CD14-positive monocyte (primary cell): ENCODE results near the gene KRT12. TPM values are rescaled to one million over a fixed set of nuclear protein-coding genes. Genes with fewer than 3 reads are reported as not detected.

ENCODE experiments used
- DNase-seq, 3 donors: peaks; one replicate each; pipeline ENCODE4 v3.0.0-alpha.2; 2011 to 2022
- H2AFZ ChIP-seq: 2 replicates; pipeline ENCODE4 v1.6.0; 2012; ENCODE audit warnings: mild to moderate bottlenecking, low read depth, low read length, inconsistent platforms; ENCODE audit not compliant: insufficient read depth, poor library complexity, severe bottlenecking
- H3K27ac ChIP-seq, 2 donors: 1 replicate in 1 of 2; 2 replicates in 1 of 2; pipeline ENCODE4 v1.5.1; 2012 to 2013; ENCODE audit warnings: low read length in 2 of 2, control low read depth in 1 of 2, inconsistent platforms in 1 of 2, low read depth in 1 of 2, mild to moderate bottlenecking in 1 of 2
- H3K27me3 ChIP-seq, 2 donors: one replicate each; pipeline versions ENCODE4 v1.6.0 to v1.6.1; 2011 to 2013; ENCODE audit warnings: low read length in 2 of 2; ENCODE audit not compliant: control insufficient read depth in 2 of 2, insufficient read depth in 2 of 2
- H3K36me3 ChIP-seq, 2 donors: replicated peaks in 1 of 2; 1 replicate in 1 of 2; 2 replicates in 1 of 2; pipeline versions ENCODE4 v1.5.1 to v1.6.1; 2012 to 2013; ENCODE audit warnings: low read length in 2 of 2, control low read depth in 1 of 2, inconsistent platforms in 1 of 2, mild to moderate bottlenecking in 1 of 2; ENCODE audit not compliant: insufficient read depth in 2 of 2, control insufficient read depth in 1 of 2
- H3K4me1 ChIP-seq, 2 donors: 1 replicate in 1 of 2; 2 replicates in 1 of 2; pipeline versions ENCODE4 v1.5.1 to v1.6.1; 2012 to 2013; ENCODE audit warnings: low read length in 2 of 2, control low read depth in 1 of 2, inconsistent platforms in 1 of 2, mild to moderate bottlenecking in 1 of 2, moderate library complexity in 1 of 2; ENCODE audit not compliant: insufficient read depth in 2 of 2, control insufficient read depth in 1 of 2
- H3K4me2 ChIP-seq: replicated peaks from 2 replicates; pipeline ENCODE3; 2012; ENCODE audit warnings: low read length, moderate library complexity, mild to moderate bottlenecking; ENCODE audit not compliant: poor library complexity, severe bottlenecking; ENCODE audit errors: extremely low read depth
- H3K4me3 ChIP-seq, 3 experiments: fragments of 200-600 bp in 1 of 3; sonication (generic) in 1 of 3; replicated peaks in 1 of 3; 1 replicate in 2 of 3; 2 replicates in 1 of 3; pipeline ENCODE4 v1.5.1; 2011 to 2013; ENCODE audit warnings: low read length in 3 of 3, mild to moderate bottlenecking in 3 of 3, control low read depth in 2 of 3, low read depth in 2 of 3, inconsistent platforms in 1 of 3, moderate library complexity in 1 of 3
- H3K79me2 ChIP-seq: 2 replicates; pipeline ENCODE4 v1.6.0; 2012; ENCODE audit warnings: mild to moderate bottlenecking, control low read depth, inconsistent platforms, low read length, moderate library complexity; ENCODE audit not compliant: insufficient read depth
- H3K9ac ChIP-seq: 2 replicates; pipeline ENCODE4 v1.6.0; 2017; ENCODE audit warnings: low read length, mild to moderate bottlenecking; ENCODE audit not compliant: insufficient read depth, poor library complexity, severe bottlenecking
- H3K9me3 ChIP-seq, 2 donors: replicated peaks in 1 of 2; 1 replicate in 1 of 2; 2 replicates in 1 of 2; pipeline versions ENCODE4 v1.5.1 to v1.6.1; 2012 to 2013; ENCODE audit warnings: low read length in 2 of 2, control low read depth in 1 of 2; ENCODE audit not compliant: control insufficient read depth in 1 of 2, insufficient read depth in 1 of 2
- H4K20me1 ChIP-seq: 2 replicates; pipeline ENCODE4 v1.6.0; 2012; ENCODE audit warnings: mild to moderate bottlenecking, low read length, control low read depth, moderate library complexity; ENCODE audit not compliant: insufficient read depth
- H3K27ac Mint-ChIP-seq, 7 donors: one replicate each; pipeline ENCODE4 v1.8.0; 2020; ENCODE audit warnings: mild to moderate bottlenecking in 7 of 7, mixed read lengths in 7 of 7, moderate library complexity in 6 of 7, inconsistent platforms in 2 of 7
- H3K27me3 Mint-ChIP-seq, 3 donors: one replicate each; pipeline ENCODE4 v1.8.0; 2021 to 2022; ENCODE audit warnings: low read depth in 3 of 3, mild to moderate bottlenecking in 3 of 3, mixed read lengths in 3 of 3, moderate library complexity in 3 of 3, inconsistent platforms in 1 of 3
- H3K36me3 Mint-ChIP-seq, 2 donors: one replicate each; pipeline ENCODE4 v1.8.0; 2020; ENCODE audit warnings: mixed read lengths in 2 of 2, inconsistent platforms in 1 of 2, mild to moderate bottlenecking in 1 of 2
- H3K4me1 Mint-ChIP-seq: one replicate; pipeline ENCODE4 v1.8.0; 2020; ENCODE audit warnings: mild to moderate bottlenecking, mixed read lengths
- H3K4me3 Mint-ChIP-seq, 2 donors: one replicate each; pipeline ENCODE4 v1.8.0; 2020; ENCODE audit warnings: mild to moderate bottlenecking in 2 of 2, mixed read lengths in 2 of 2, moderate library complexity in 1 of 2
- H3K9me3 Mint-ChIP-seq, 7 donors: one replicate each; pipeline ENCODE4 v1.8.0; 2020 to 2022; ENCODE audit warnings: mixed read lengths in 7 of 7, mild to moderate bottlenecking in 6 of 7, moderate library complexity in 6 of 7, inconsistent platforms in 2 of 7
- CTCF ChIP-seq: fragments of 200-600 bp; IDR thresholded peaks from one replicate; pipeline ENCODE4 v1.8.0; 2022; ENCODE audit warnings: antibody characterized with exemption, mild to moderate bottlenecking
- WGBS: methylation state at CpG from one replicate; pipeline ENCODE4 v1.1.5; 2013; ENCODE audit warnings: missing lambda C conversion rate; ENCODE audit not compliant: insufficient coverage; 5-methylcytosine and 5-hydroxymethylcytosine counted together
- intact Hi-C, 2 donors: fragments of 100-400 bp; cut with micrococcal nuclease; formaldehyde crosslinking; loops; one replicate each; pipeline versions ENCODE4 v1.15.0 to v1.15.1; 2023
- polyA plus RNA-seq, 3 donors: library from polyadenylated mRNA; depleted of rRNA in 1 of 3; unstranded in 2 of 3; stranded (reverse) in 1 of 3; fragments of 300-500 nt in 2 of 3; fragments of >200 nt in 1 of 3; fragmentation: Illumina TruSeq in 2 of 3; gene quantifications; 1 replicate in 2 of 3; 2 replicates in 1 of 3; pipeline ENCODE4 v1.2.3, GENCODE V29; 2012 to 2021

Gene KRT12
- polyA plus RNA-seq, 3 donors = not detected

- Histone ChIP-seq H3K79me2 (no peaks in the 10 kb centered on the region), H3K4me1 (no peaks in the 10 kb centered on the region), H2AFZ (no peak overlapping the region), H3K9ac (no peak overlapping the region), H4K20me1 (no peaks in the 10 kb centered on the region), H3K4me3 (no peak overlapping the region), H3K27ac (no peak overlapping the region), H3K36me3 (no peaks in the 10 kb centered on the region), H3K27me3 (peaks cover 0 to 6% of the 10 kb centered on the region in 2 donors), H3K4me2 (no peak overlapping the region), H3K9me3 (no peaks in the 10 kb centered on the region)
- DNase-seq = no peak
- Mint-ChIP-seq H3K4me1 (no peaks in the 10 kb centered on the region), H3K4me3 (no peak overlapping the region), H3K27ac (no peak overlapping the region), H3K36me3 (no peaks in the 10 kb centered on the region), H3K27me3 (peaks cover 9 to 16% (median 13%) of the 10 kb centered on the region in 3 donors), H3K9me3 (peaks cover 0 to 2% (median 0%) of the 10 kb centered on the region in 7 donors)
- intact Hi-C loops = no loop called here
- WGBS = 95% methylated on average over 3 of the region's 5 CpGs
- no peak for TF ChIP-seq CTCF
These were observed 9.5 kb downstream of the KRT12 start for GRCh38 chr17:40857535-40857934.

- peaks cover 2 to 9% of the 10 kb centered on the region in 2 donors for H3K27me3 ChIP-seq
- H3K4me3 ChIP-seq = no peak overlapping the region
- DNase-seq = peak; percentile 23 to 60 (median 40)
- Mint-ChIP-seq H3K27me3 (peaks cover 7 to 15% (median 12%) of the 10 kb centered on the region in 3 donors), H3K9me3 (peaks cover 0 to 2% (median 0%) of the 10 kb centered on the region in 7 donors), H3K36me3 (no peaks in the 10 kb centered on the region), H3K4me1 (no peaks in the 10 kb centered on the region), H3K4me3 (no peak overlapping the region), H3K27ac (no peak overlapping the region)
- no peaks in the 10 kb centered on the region for H4K20me1 ChIP-seq
- no peak overlapping the region for H3K27ac ChIP-seq
- no peak for TF ChIP-seq CTCF
- no peak overlapping the region for H2AFZ ChIP-seq
- no peak overlapping the region for H3K4me2 ChIP-seq
- no peaks in the 10 kb centered on the region for H3K79me2 ChIP-seq
- H3K36me3 ChIP-seq = no peaks in the 10 kb centered on the region
- no peak overlapping the region for H3K9ac ChIP-seq
- 20% methylated on average over 1 of the region's 6 CpGs for WGBS
- no peaks in the 10 kb centered on the region for H3K9me3 ChIP-seq
- intact Hi-C loops = no loop called here
- H3K4me1 ChIP-seq = no peaks in the 10 kb centered on the region
These were observed 12.7 kb downstream of the KRT12 start for GRCh38 chr17:40854175-40854814.
